Measurements from ENCODE around the gene RAB3GAP1. TPM values are rescaled to one million over a fixed set of nuclear protein-coding genes. Genes with fewer than 3 reads are reported as not detected.
A peak's percentile ranks its signal among the peaks of the same experiment; 100 is the strongest.
"Not testable (repeated sequence)": the region's sequence is repeated elsewhere in the genome, so short reads cannot be mapped to it uniquely, and the experiment has no call there.

RAB3GAP1 gene
- total RNA-seq, 2 experiments from 2014 or later = 34.5 to 39.8 TPM

GRCh38 chr2:135023886-135024485, 28.1 kb upstream of the RAB3GAP1 start:
- peaks cover 20% of the 10 kb centered on the region for H3K4me1 Mint-ChIP-seq
- no peak overlapping the region for H3K4me3 Mint-ChIP-seq
- ATAC-seq (no peak), DNase-seq (no peak)
- peak overlapping the region; percentile 39 for H3K27ac Mint-ChIP-seq
- H3K27me3 Mint-ChIP-seq = no peaks in the 10 kb centered on the region
- CTCF ChIA-PET = interaction anchor here (0.6 to 1.5 kb wide), 4 partner anchors 20 to 774 kb away, joined by 3 to 5 read pairs (median 4); no protein-coding TSS in a partner anchor
- H3K9me3 Mint-ChIP-seq (ENCODE audit: low read depth) = peaks cover 3% of the 10 kb centered on the region
- no peaks in the 10 kb centered on the region for H3K36me3 Mint-ChIP-seq (ENCODE audit: low read depth)
- intact Hi-C loops (cut with DNase I, micrococcal nuclease) = loop anchor here in 1 of 2 experiments (1.0 kb wide), 1 partner anchor 47 kb away; no protein-coding TSS in a partner anchor
- POLR2A ChIA-PET = no interaction called here

DNA sequence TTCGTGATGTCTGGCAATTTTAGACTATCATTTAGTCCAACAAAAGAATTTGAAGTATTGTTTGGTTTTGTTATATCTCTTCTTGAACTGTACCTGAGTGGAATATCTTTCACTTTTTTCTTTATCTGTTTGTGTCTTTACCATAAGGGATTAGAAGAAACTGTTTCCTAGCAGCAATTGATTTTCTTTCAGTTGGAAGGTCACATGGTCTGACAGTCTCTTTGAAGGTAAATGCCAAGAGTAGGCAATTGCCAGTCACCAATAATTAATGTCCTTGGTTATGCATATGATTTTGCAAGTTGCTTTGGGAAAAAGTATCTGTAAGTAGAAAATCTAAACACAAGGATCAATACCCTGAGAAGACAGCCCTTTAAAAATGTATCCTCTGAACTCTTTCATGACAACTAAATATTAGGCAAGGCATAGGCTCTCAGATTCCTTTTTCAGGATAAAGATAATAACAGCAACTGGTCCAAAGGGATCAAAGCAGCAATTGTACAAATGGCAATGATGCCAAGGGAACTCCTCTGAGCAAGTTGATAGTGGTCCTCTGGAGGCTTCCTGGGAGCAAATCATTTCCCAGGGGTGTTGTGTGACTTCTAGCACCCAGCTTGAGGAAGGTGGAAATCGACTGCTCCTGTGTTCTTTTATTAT, 22.5 kb upstream of the RAB3GAP1 start:
- ChIA-PET CTCF (interaction anchor here (0.7 kb wide), 1 partner anchor 26 kb away, joined by 5 read pairs; no protein-coding TSS in a partner anchor), POLR2A (no interaction called here)
- Mint-ChIP-seq H3K4me3 (no peak overlapping the region), H3K27me3 (no peaks in the 10 kb centered on the region), H3K9me3 (ENCODE audit: low read depth) (no peaks in the 10 kb centered on the region), H3K27ac (no peak overlapping the region), H3K4me1 (no peaks in the 10 kb centered on the region), H3K36me3 (ENCODE audit: low read depth) (no peaks in the 10 kb centered on the region)
- ATAC-seq (no peak), DNase-seq (no peak)
- intact Hi-C loops (cut with DNase I, micrococcal nuclease) = no loop called here

GRCh38 chr2:135030826-135031225, 21.3 kb upstream of the RAB3GAP1 start:
- no peaks in the 10 kb centered on the region for H3K36me3 Mint-ChIP-seq (ENCODE audit: low read depth)
- POLR2A ChIA-PET = no interaction called here
- H3K4me1 Mint-ChIP-seq = no peaks in the 10 kb centered on the region
- H3K9me3 Mint-ChIP-seq (ENCODE audit: low read depth) = no peaks in the 10 kb centered on the region
- H3K27me3 Mint-ChIP-seq = no peaks in the 10 kb centered on the region
- ATAC-seq (no peak), DNase-seq (no peak)
- CTCF ChIA-PET = interaction anchor here (0.6 kb wide), 1 partner anchor 149 kb away, joined by 3 read pairs; no protein-coding TSS in a partner anchor
- H3K4me3 Mint-ChIP-seq = no peak overlapping the region
- intact Hi-C loops (cut with DNase I, micrococcal nuclease) = no loop called here
- no peak overlapping the region for H3K27ac Mint-ChIP-seq

DNA sequence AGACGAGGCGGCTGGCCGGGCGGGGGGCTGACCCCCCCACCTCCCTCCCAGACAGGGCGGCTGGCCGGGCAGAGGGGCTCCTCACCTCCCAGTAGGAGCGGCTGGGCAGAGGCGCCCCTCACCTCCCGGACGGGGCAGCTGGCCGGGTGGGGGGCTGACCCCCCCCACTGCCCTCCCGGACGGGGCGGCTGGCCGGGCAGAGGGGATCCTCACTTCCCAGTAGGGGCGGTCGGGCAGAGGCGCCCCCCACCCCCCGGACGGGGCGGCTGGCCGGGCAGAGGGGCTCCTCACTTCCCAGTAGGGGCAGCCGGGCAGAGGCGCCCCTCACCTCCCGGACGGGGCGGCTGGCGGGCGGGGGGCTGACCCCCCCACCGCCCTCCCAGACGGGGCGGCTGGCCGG, 18.9 kb upstream of the RAB3GAP1 start:
- POLR2A ChIA-PET; H3K36me3 Mint-ChIP-seq (ENCODE audit: low read depth); intact Hi-C loops (cut with DNase I, micrococcal nuclease); DNase-seq; H3K27ac Mint-ChIP-seq; H3K27me3 Mint-ChIP-seq; H3K4me1 Mint-ChIP-seq; ATAC-seq; CTCF ChIA-PET; H3K4me3 Mint-ChIP-seq; H3K9me3 Mint-ChIP-seq (ENCODE audit: low read depth): not testable (repeated sequence)

DNA sequence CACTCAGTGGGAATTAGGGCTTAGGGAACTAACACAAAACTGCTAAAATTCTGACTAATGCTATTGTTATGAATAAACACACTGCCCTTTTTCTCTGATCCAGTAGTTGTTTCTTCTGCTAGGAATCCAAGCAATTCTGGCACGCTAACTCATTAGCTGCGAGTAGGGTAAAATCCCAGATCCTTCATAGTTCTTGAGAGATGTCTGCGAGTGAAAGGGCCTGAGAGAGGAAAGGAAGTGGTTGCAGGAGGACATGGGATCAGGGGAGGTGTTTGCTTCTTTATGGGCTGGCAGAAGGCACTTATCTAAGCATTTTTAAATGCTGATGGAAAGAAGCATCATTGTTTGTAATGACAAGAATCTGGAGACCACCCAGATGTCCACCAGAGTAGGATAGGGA, 14.3 kb upstream of the RAB3GAP1 start:
- intact Hi-C loops (cut with DNase I, micrococcal nuclease) = no loop called here
- Mint-ChIP-seq H3K4me1 (no peaks in the 10 kb centered on the region), H3K9me3 (ENCODE audit: low read depth) (no peaks in the 10 kb centered on the region), H3K27me3 (peaks cover 2% of the 10 kb centered on the region), H3K27ac (no peak overlapping the region), H3K36me3 (ENCODE audit: low read depth) (no peaks in the 10 kb centered on the region), H3K4me3 (no peak overlapping the region)
- ATAC-seq = no peak
- ChIA-PET POLR2A (interaction anchor here (0.6 kb wide), 1 partner anchor 489 kb away, joined by 7 read pairs; no protein-coding TSS in a partner anchor), CTCF (interaction anchor here (0.6 to 0.9 kb wide), 2 partner anchors 48 to 160 kb away, joined by 3 read pairs; no protein-coding TSS in a partner anchor)
- no peak for DNase-seq

GRCh38 chr2:135043345-135043744, 8.7 kb upstream of the RAB3GAP1 start:
- H3K9me3 Mint-ChIP-seq (ENCODE audit: low read depth) = no peaks in the 10 kb centered on the region
- DNase-seq (peak; percentile 50), ATAC-seq (no peak)
- no peaks in the 10 kb centered on the region for H3K4me1 Mint-ChIP-seq
- ChIA-PET POLR2A (no interaction called here), CTCF (interaction anchor here (0.7 to 1.6 kb wide), 5 partner anchors 9 to 55 kb away, joined by 3 to 9 read pairs (median 4); partner anchors contain the start of gene RAB3GAP1)
- H3K27ac Mint-ChIP-seq = no peak overlapping the region
- H3K36me3 Mint-ChIP-seq (ENCODE audit: low read depth) = no peaks in the 10 kb centered on the region
- H3K4me3 Mint-ChIP-seq = no peak overlapping the region
- H3K27me3 Mint-ChIP-seq = peaks cover 2% of the 10 kb centered on the region
- intact Hi-C loops (cut with DNase I, micrococcal nuclease) = no loop called here

DNA sequence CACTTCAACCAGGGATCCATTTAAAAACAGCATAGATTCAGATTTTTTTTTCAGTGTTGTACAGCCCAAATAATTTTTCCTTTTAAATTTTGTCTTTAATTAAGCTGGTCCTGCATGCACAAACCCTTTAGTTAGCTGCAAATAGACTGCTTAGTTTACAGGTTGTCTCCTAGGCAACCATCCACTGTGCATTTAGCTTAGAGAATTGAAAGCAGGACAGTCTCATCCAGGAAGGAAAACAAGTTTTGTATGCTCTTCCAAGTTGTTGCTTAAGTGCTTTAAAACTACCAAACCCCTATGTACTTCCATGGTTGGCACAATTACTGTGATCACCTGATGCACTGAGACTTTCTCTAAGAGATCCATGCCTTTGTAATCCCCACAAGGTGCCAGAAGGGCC, 4.8 kb upstream of the RAB3GAP1 start, which contains the start of gene MAP3K19:
MAP3K19 (minus strand) TSS at position 148 of the 400 bp plus-strand sequence. CDS start 22,800 bp downstream, outside the sequence.
- Mint-ChIP-seq H3K4me3 (no peak within 1 kb of the TSS), H3K27me3 (no peaks in the 10 kb centered on the region), H3K4me1 (peaks cover 6% of the 10 kb centered on the region), H3K27ac (no peak within 1 kb of the TSS), H3K9me3 (ENCODE audit: low read depth) (no peaks in the 10 kb centered on the region), H3K36me3 (ENCODE audit: low read depth) (no peaks in the 10 kb centered on the region)
- ChIA-PET CTCF (interaction anchor here (1.1 to 1.4 kb wide), 2 partner anchors 12 to 199 kb away, joined by 3 to 4 read pairs; no protein-coding TSS in a partner anchor), POLR2A (interaction anchor here (0.6 kb wide), 1 partner anchor 121 kb away, joined by 4 read pairs; no protein-coding TSS in a partner anchor)
- ATAC-seq (no peak), DNase-seq (no peak)
- intact Hi-C loops (cut with DNase I, micrococcal nuclease) = no loop called here

DNA sequence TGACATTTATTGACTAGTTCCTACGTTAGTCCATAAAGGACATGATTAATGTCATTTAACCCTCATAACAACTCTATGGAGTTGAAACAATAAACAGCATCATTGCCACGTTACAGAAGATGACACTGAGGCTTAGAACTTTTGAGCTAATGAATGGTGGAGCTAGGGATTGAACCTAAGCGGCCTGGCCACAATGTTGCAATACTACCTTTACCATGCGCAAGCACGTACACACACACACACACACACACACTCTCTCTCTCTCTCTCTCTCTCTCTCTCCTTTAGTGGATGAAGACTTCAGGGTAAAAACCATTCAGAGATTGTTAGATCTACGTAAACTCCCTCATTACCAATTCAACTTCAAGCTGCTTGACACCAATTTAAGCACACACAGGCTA, 4.0 kb upstream of the RAB3GAP1 start:
- Mint-ChIP-seq H3K36me3 (ENCODE audit: low read depth) (peaks cover 2% of the 10 kb centered on the region), H3K9me3 (ENCODE audit: low read depth) (no peaks in the 10 kb centered on the region), H3K4me1 (peaks cover 8% of the 10 kb centered on the region), H3K27ac (no peak overlapping the region), H3K27me3 (no peaks in the 10 kb centered on the region), H3K4me3 (no peak overlapping the region)
- intact Hi-C loops (cut with DNase I, micrococcal nuclease) = no loop called here
- ChIA-PET POLR2A (no interaction called here), CTCF (interaction anchor here (0.6 to 1.4 kb wide), 4 partner anchors 13 to 198 kb away, joined by 3 to 4 read pairs (median 3); no protein-coding TSS in a partner anchor)
- DNase-seq (no peak), ATAC-seq (no peak)

- H3K27ac Mint-ChIP-seq = no peak overlapping the region
- POLR2A ChIA-PET = no interaction called here
- CTCF ChIA-PET = interaction anchor here (1.0 to 2.5 kb wide), 3 partner anchors 17 to 46 kb away, joined by 3 to 15 read pairs (median 12); no protein-coding TSS in a partner anchor
These were observed 2.0 kb upstream of the RAB3GAP1 start for GRCh38 chr2:135050132-135050531.

GRCh38 chr2:135050684-135051083, 1.4 kb upstream of the RAB3GAP1 start:
- POLR2A ChIA-PET = no interaction called here
- CTCF ChIA-PET = interaction anchor here (0.7 to 2.5 kb wide), 4 partner anchors 16 to 142 kb away, joined by 3 to 15 read pairs (median 8); no protein-coding TSS in a partner anchor
- intact Hi-C loops (cut with DNase I, micrococcal nuclease) = loop anchor here (5.0 to 10.0 kb wide), 7 partner anchors 104 to 1082 kb away; partner anchors contain the start of gene CXCR4 (in 1 of the 2)
- peaks cover 29% of the 10 kb centered on the region for H3K4me1 Mint-ChIP-seq
- H3K27ac Mint-ChIP-seq = peak overlapping the region; percentile 64
- no peaks in the 10 kb centered on the region for H3K27me3 Mint-ChIP-seq
- ATAC-seq = no peak
- peak overlapping the region; percentile 28 for H3K4me3 Mint-ChIP-seq
- no peak for DNase-seq
- H3K9me3 Mint-ChIP-seq (ENCODE audit: low read depth) = no peaks in the 10 kb centered on the region
- H3K36me3 Mint-ChIP-seq (ENCODE audit: low read depth) = peaks cover 11% of the 10 kb centered on the region

More at GRCh38 chr2:135050132-135050531, 2.0 kb upstream of the RAB3GAP1 start:
- intact Hi-C loops (cut with DNase I, micrococcal nuclease) = loop anchor here (5.0 to 10.0 kb wide), 7 partner anchors 105 to 1082 kb away; partner anchors contain the start of gene CXCR4 (in 1 of the 2)
- ATAC-seq = no peak
- DNase-seq = no peak
- Mint-ChIP-seq H3K36me3 (ENCODE audit: low read depth) (peaks cover 8% of the 10 kb centered on the region), H3K4me1 (peaks cover 26% of the 10 kb centered on the region), H3K27me3 (no peaks in the 10 kb centered on the region), H3K4me3 (no peak overlapping the region), H3K9me3 (ENCODE audit: low read depth) (no peaks in the 10 kb centered on the region)

GRCh38 chr2:135052997-135053474, 944 bp downstream of the RAB3GAP1 start:
- peak; percentile 60 for ATAC-seq
- Mint-ChIP-seq H3K27ac (peak overlapping the region; percentile 100), H3K27me3 (no peaks in the 10 kb centered on the region), H3K36me3 (ENCODE audit: low read depth) (peaks cover 22% of the 10 kb centered on the region), H3K9me3 (ENCODE audit: low read depth) (no peaks in the 10 kb centered on the region), H3K4me3 (peak overlapping the region; percentile 92), H3K4me1 (peaks cover 47% of the 10 kb centered on the region)
- CTCF ChIA-PET = interaction anchor here (0.7 to 1.4 kb wide), 3 partner anchors 14 to 479 kb away, joined by 3 read pairs; no protein-coding TSS in a partner anchor
- POLR2A ChIA-PET = interaction anchor here (0.6 kb wide), 1 partner anchor 478 kb away, joined by 3 read pairs; the partner anchor contains the start of genes R3HDM1 and ZRANB3
- DNase-seq = peak; percentile 63
- intact Hi-C loops (cut with DNase I, micrococcal nuclease) = loop anchor here (1.0 to 10.0 kb wide), 19 partner anchors 34 to 1330 kb away; partner anchors contain the start of genes CCNT2 (in 2 of the 2), CXCR4 (in 1 of the 2), MCM6 (in 1 of the 2) and UBXN4 (in 1 of the 2)

Data from activated CD4-positive, alpha-beta T cell treated with anti-CD3 and anti-CD28 coated beads for 36 hours (primary cell).